ENCODE measurements around the gene TSSK2.

DNA sequence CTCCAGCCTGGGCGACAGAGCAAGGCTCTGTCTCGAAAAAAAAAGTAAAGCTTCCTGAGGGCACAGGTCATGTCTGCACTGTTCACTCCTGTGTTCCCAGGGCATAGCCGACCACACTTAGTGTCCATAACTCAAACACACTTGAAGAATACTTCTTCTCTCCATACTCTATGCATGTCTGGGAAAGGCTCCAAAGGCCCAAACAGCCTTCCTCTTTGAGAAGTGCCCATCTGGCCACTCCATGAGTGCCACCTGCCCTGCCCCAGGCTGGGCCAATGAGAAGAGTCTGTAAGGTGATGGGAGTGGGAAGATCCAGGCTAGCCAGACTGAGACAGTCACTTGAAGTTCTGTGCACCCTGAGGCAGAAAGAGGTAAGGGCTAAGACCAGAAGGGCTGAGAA, 33.6 kb upstream of the TSSK2 start:
- TF ChIP-seq, protein P1, sequence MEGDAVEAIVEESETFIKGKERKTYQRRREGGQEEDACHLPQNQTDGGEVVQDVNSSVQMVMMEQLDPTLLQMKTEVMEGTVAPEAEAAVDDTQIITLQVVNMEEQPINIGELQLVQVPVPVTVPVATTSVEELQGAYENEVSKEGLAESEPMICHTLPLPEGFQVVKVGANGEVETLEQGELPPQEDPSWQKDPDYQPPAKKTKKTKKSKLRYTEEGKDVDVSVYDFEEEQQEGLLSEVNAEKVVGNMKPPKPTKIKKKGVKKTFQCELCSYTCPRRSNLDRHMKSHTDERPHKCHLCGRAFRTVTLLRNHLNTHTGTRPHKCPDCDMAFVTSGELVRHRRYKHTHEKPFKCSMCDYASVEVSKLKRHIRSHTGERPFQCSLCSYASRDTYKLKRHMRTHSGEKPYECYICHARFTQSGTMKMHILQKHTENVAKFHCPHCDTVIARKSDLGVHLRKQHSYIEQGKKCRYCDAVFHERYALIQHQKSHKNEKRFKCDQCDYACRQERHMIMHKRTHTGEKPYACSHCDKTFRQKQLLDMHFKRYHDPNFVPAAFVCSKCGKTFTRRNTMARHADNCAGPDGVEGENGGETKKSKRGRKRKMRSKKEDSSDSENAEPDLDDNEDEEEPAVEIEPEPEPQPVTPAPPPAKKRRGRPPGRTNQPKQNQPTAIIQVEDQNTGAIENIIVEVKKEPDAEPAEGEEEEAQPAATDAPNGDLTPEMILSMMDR (IDR thresholded peaks at IDR 0.05), result no peak
- TF ChIP-seq POLR2AphosphoS5 (IDR thresholded peaks at IDR 0.05) (no peak), EP300 (IDR thresholded peaks at IDR 0.05; ENCODE audit: low read depth) (no peak)

All from transverse colon (tissue), 4 donors.